Tibial nerve (tissue), 4 donors: Measurements from ENCODE around the gene DDIT3.

Experiments used
- EP300 ChIP-seq, 2 donors: sonication (generic); formaldehyde crosslinking; IDR thresholded peaks; one replicate each; pipeline ENCODE4 v1.6.1; 2017; ENCODE audit warnings: antibody characterized with exemption in 2 of 2, mild to moderate bottlenecking in 1 of 2
- TF ChIP-seq, protein P1 (sequence below), 5 experiments: fragments of 200-600 bp in 3 of 5; fragments of 450-650 bp in 2 of 5; sonication (generic) in 3 of 5; IDR thresholded peaks; one replicate each; pipeline ENCODE4 v1.5.1; 2016 to 2019; ENCODE audit warnings: antibody characterized with exemption in 5 of 5, mild to moderate bottlenecking in 3 of 5, moderate library complexity in 2 of 5

DNA sequence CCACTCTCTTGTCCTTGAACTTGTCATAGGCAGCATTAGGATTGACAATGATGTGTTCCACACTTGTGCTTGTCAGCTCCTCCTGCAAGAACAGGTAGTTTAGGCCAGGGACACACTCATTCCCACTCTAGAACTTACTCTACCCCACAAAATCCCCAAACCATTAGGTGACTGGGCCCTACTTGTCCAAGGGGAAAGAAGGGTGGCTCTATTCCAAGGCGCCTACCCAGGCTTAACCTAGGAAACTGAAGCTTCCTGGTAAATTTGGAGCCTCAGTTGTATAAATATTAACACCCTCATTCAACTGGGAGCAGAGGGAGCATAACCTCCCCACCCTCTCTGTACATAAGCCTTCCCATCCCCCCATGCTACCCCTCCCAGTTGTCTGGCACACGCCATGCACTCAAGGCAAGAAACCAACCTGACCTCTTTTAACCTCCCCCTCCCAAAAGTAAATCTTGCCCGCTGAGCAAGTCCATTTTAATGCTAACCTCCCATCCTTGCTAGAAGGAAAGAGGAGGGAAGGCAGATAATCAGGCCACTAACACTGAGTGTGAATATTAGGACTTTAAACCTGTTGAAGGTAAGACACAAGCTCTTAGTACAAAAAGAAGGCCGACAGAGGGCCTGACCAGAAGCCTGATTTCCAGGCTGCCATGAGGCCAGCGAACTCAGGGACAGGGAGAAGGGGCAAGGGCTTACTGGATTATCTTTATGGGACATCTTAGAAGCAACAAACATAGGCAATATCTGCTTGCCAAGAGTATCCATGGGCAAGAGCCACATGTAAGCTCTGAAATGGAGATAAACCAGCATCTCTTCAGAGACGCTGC, 15.7 kb upstream of the DDIT3 start:
- no peak for TF ChIP-seq EP300 (IDR thresholded peaks at IDR 0.05)
- TF ChIP-seq, protein P1, sequence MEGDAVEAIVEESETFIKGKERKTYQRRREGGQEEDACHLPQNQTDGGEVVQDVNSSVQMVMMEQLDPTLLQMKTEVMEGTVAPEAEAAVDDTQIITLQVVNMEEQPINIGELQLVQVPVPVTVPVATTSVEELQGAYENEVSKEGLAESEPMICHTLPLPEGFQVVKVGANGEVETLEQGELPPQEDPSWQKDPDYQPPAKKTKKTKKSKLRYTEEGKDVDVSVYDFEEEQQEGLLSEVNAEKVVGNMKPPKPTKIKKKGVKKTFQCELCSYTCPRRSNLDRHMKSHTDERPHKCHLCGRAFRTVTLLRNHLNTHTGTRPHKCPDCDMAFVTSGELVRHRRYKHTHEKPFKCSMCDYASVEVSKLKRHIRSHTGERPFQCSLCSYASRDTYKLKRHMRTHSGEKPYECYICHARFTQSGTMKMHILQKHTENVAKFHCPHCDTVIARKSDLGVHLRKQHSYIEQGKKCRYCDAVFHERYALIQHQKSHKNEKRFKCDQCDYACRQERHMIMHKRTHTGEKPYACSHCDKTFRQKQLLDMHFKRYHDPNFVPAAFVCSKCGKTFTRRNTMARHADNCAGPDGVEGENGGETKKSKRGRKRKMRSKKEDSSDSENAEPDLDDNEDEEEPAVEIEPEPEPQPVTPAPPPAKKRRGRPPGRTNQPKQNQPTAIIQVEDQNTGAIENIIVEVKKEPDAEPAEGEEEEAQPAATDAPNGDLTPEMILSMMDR (IDR thresholded peaks at IDR 0.05) = no peak
